Muscle layer of duodenum (tissue), 2 donors: ENCODE measurements around the gene EFNA5.
"Not testable (repeated sequence)": the region's sequence is repeated elsewhere in the genome, so short reads cannot be mapped to it uniquely, and the experiment has no call there.

Experiments
- H3K27ac ChIP-seq: one replicate; pipeline ENCODE4 v1.7.0; 2013; ENCODE audit warnings: mild to moderate bottlenecking, low read length
- H3K27me3 ChIP-seq: one replicate; pipeline ENCODE4 v1.7.0; 2013; ENCODE audit warnings: low read depth, mild to moderate bottlenecking, control low read depth, low read length
- H3K36me3 ChIP-seq, 2 donors: one replicate each; pipeline ENCODE4 v1.7.0; 2013; ENCODE audit warnings: low read length in 2 of 2, control low read depth in 1 of 2, mild to moderate bottlenecking in 1 of 2; ENCODE audit not compliant: insufficient read depth in 2 of 2, control insufficient read depth in 1 of 2
- H3K4me1 ChIP-seq, 2 donors: one replicate each; pipeline ENCODE4 v1.7.0; 2013; ENCODE audit warnings: low read length in 2 of 2, mild to moderate bottlenecking in 2 of 2, control low read depth in 1 of 2, moderate library complexity in 1 of 2; ENCODE audit not compliant: insufficient read depth in 2 of 2, control insufficient read depth in 1 of 2
- H3K4me3 ChIP-seq, 2 donors: one replicate each; pipeline ENCODE4 v1.7.0; 2013; ENCODE audit warnings: low read length in 2 of 2, low read depth in 1 of 2, mild to moderate bottlenecking in 1 of 2
- H3K9me3 ChIP-seq, 2 donors: one replicate each; pipeline ENCODE4 v1.7.0; 2013; ENCODE audit warnings: low read length in 2 of 2, control low read depth in 1 of 2, mild to moderate bottlenecking in 1 of 2; ENCODE audit not compliant: control insufficient read depth in 1 of 2
- donor health status: healthy.

EFNA5 gene

GRCh38 chr5:107499237-107499636 lies 171.5 kb downstream of the EFNA5 start:
- no peaks in the 10 kb centered on the region for H3K4me1 ChIP-seq
- no peaks in the 10 kb centered on the region for H3K9me3 ChIP-seq
- H3K4me3 ChIP-seq, result no peak overlapping the region
- H3K27ac ChIP-seq, result no peak overlapping the region
- no peaks in the 10 kb centered on the region for H3K36me3 ChIP-seq
- no peaks in the 10 kb centered on the region for H3K27me3 ChIP-seq

GRCh38 chr5:107496466-107496865 lies 174.3 kb downstream of the EFNA5 start:
- Histone ChIP-seq H3K27ac (no peak overlapping the region), H3K9me3 (no peaks in the 10 kb centered on the region), H3K4me1 (no peaks in the 10 kb centered on the region), H3K4me3 (no peak overlapping the region), H3K27me3 (no peaks in the 10 kb centered on the region), H3K36me3 (no peaks in the 10 kb centered on the region)

DNA sequence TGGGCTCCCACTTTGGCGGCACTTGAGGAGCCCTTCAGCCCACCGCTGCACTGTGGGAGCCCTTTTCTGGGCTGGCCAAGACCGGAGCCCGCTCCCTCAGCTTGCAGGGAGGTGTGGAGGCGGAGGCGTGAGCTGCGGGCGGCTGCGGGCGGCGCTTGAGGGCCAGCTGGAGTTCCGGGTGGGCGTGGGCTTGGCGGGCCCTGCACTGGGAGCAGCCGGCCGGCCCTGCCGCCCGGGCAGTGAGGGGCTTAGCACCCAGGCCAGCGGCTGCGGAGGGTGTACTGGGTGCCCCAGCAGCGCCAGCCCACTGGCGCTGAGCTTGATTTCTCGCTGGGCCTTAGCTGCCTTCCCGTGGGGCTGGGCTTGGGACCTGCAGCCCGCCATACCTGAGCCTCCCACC lies 176.6 kb downstream of the EFNA5 start:
- not testable (repeated sequence) for H3K9me3 ChIP-seq, H3K36me3 ChIP-seq, H3K4me1 ChIP-seq, H3K27me3 ChIP-seq, H3K4me3 ChIP-seq, H3K27ac ChIP-seq

- Histone ChIP-seq H3K4me1 (peaks cover 0 to 6% of the 10 kb centered on the region in 2 donors), H3K36me3 (no peaks in the 10 kb centered on the region), H3K4me3 (no peak overlapping the region), H3K9me3 (no peaks in the 10 kb centered on the region), H3K27ac (no peak overlapping the region), H3K27me3 (no peaks in the 10 kb centered on the region)
Observed at GRCh38 chr5:107487056-107487542, 183.6 kb downstream of the EFNA5 start.

GRCh38 chr5:107486489-107486888 lies 184.2 kb downstream of the EFNA5 start:
- no peaks in the 10 kb centered on the region for H3K9me3 ChIP-seq
- H3K27ac ChIP-seq, result no peak overlapping the region
- H3K4me3 ChIP-seq, result no peak overlapping the region
- H3K4me1 ChIP-seq, result peaks cover 0 to 6% of the 10 kb centered on the region in 2 donors
- H3K36me3 ChIP-seq, result no peaks in the 10 kb centered on the region
- H3K27me3 ChIP-seq, result no peaks in the 10 kb centered on the region

DNA sequence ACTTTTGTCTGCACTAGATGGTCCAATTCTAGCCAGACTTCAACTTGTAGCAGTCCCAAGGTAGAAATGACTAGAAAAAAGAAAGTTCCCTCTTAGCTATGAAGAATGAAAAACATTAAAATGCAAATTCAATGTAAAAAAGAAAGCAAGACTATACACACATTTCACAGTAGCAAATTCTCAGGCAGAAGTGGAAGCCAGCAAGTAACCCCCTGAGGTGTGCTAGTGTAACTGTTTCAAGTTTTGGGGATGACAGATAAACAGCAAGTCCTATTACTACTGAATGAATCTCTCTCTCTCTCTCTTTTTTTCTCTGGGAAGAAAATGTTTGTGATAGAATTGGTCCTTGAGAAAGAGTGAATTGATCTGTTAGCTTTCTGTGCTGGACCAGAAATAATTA lies 185.6 kb downstream of the EFNA5 start:
- no peak overlapping the region for H3K27ac ChIP-seq
- H3K9me3 ChIP-seq, result no peaks in the 10 kb centered on the region
- no peak overlapping the region for H3K4me3 ChIP-seq
- H3K4me1 ChIP-seq, result peaks cover 0 to 6% of the 10 kb centered on the region in 2 donors
- no peaks in the 10 kb centered on the region for H3K36me3 ChIP-seq
- H3K27me3 ChIP-seq, result no peaks in the 10 kb centered on the region

- Histone ChIP-seq H3K4me1 (peaks cover 0 to 6% of the 10 kb centered on the region in 2 donors), H3K9me3 (no peaks in the 10 kb centered on the region), H3K36me3 (no peaks in the 10 kb centered on the region), H3K4me3 (no peak overlapping the region), H3K27me3 (no peaks in the 10 kb centered on the region), H3K27ac (no peak overlapping the region)
Observed at GRCh38 chr5:107484281-107484680, 186.5 kb downstream of the EFNA5 start.

GRCh38 chr5:107483231-107484024 lies 187.3 kb downstream of the EFNA5 start:
- H3K4me3 ChIP-seq, result no peak overlapping the region
- H3K27me3 ChIP-seq, result no peaks in the 10 kb centered on the region
- peaks cover 0 to 6% of the 10 kb centered on the region in 2 donors for H3K4me1 ChIP-seq
- no peaks in the 10 kb centered on the region for H3K9me3 ChIP-seq
- H3K36me3 ChIP-seq, result no peaks in the 10 kb centered on the region
- H3K27ac ChIP-seq, result no peak overlapping the region

DNA sequence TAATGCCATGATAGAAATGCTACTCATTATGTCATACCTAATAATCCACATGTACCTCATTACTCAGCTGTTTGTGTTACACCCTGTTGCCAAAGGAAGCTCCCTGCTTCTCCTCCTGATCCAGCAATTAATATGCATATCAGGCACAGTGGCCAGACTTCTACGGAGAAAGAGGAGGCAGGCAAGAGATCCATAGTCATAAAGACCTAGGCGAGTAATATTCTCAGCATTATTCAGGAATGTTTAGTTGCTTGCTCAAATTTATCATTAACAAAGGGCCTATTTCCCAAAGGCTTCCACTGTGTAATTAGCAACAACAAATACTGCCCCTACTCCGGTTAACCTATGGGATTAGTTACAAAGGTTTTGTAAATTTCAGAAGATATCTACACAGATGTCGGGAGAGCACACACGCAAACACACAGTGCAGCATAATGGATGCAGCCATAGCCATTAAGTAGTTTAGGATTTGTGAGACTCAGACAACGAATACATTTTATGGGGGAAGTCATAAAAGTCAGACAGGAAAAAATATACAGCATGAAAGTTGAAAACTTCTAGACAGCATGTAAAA lies 192.6 kb downstream of the EFNA5 start:
- peaks cover 0 to 10% of the 10 kb centered on the region in 2 donors for H3K4me1 ChIP-seq

DNA sequence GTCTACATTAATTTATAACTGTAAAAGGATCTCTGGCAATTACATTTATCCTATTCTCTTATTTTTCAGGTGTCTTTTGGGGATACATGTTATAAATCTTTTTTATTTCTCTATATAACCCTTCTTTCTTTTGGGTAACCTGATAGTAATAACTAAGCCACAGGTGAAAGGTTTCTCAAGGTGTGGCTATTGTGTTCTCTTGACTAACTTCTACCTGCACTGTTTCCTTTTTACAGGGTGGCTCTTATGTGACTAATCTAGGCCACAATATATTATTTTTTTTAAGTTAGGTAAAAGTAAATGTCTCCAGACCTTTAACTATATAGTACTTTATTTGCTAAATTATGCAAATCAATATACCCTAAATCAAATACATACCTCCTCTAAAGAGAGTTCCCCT lies 193.2 kb downstream of the EFNA5 start:
- H3K4me1 ChIP-seq, result peaks cover 0 to 10% of the 10 kb centered on the region in 2 donors
- H3K4me3 ChIP-seq, result no peak overlapping the region
- H3K36me3 ChIP-seq, result no peaks in the 10 kb centered on the region
- no peaks in the 10 kb centered on the region for H3K9me3 ChIP-seq
- H3K27me3 ChIP-seq, result no peaks in the 10 kb centered on the region
- H3K27ac ChIP-seq, result no peak overlapping the region

More for the DNA sequence above, 192.6 kb downstream of the EFNA5 start:
- Histone ChIP-seq H3K36me3 (no peaks in the 10 kb centered on the region), H3K4me3 (no peak overlapping the region), H3K27me3 (no peaks in the 10 kb centered on the region), H3K9me3 (no peaks in the 10 kb centered on the region), H3K27ac (no peak overlapping the region)

DNA sequence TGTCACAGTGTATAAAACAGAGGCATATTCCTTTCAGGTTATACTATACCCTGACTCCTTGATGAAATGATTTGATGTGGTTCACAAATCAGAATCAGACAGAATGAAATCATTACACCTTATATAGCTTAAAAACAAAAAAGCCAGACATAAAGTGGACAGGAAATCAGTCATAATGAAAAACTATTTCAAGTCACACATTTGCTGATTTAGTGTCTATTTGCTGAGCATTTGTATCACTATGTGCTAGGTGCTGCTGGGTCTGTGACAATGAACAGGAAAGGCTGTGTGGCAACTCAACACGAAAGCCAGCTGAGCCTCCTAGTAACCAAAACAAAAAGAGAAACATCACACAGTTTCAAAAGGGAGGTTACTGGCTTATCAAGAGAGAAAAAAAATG lies 194.0 kb downstream of the EFNA5 start:
- no peaks in the 10 kb centered on the region for H3K36me3 ChIP-seq
- no peaks in the 10 kb centered on the region for H3K9me3 ChIP-seq
- peak overlapping the region; percentile 37 for H3K27ac ChIP-seq
- H3K4me1 ChIP-seq, result peaks cover 0 to 10% of the 10 kb centered on the region in 2 donors
- H3K4me3 ChIP-seq, result no peak overlapping the region
- H3K27me3 ChIP-seq, result no peaks in the 10 kb centered on the region
